Effector CD4-positive, alpha-beta T cell (primary cell): ENCODE measurements around the gene SLC4A4.

ENCODE experiments used
- DNase-seq: peaks from one replicate; pipeline ENCODE4 v3.0.0-alpha.2; 2020

SLC4A4 gene

GRCh38 chr4:71607780-71608677 lies 269.2 kb downstream of the SLC4A4 start:
- no peak for DNase-seq

GRCh38 chr4:71608678-71609071 lies 269.9 kb downstream of the SLC4A4 start:
- no peak for DNase-seq

- DNase-seq, result no peak
Measured at GRCh38 chr4:71609167-71609566, 270.3 kb downstream of the SLC4A4 start.

GRCh38 chr4:71609651-71610050 lies 270.8 kb downstream of the SLC4A4 start:
- DNase-seq, result no peak

GRCh38 chr4:71614621-71615020 lies 275.8 kb downstream of the SLC4A4 start:
- no peak for DNase-seq

GRCh38 chr4:71616168-71616811 lies 277.5 kb downstream of the SLC4A4 start:
- no peak for DNase-seq
